Adrenal gland (tissue), 12 donors: ENCODE data around the gene AP2A2. TPM values are rescaled to one million over a fixed set of nuclear protein-coding genes. Genes with fewer than 3 reads are reported as not detected.
"Not testable (repeated sequence)": the region's sequence is repeated elsewhere in the genome, so short reads cannot be mapped to it uniquely, and the experiment has no call there.

Experiments used
- DNase-seq, 7 donors: peaks; one replicate each; pipeline ENCODE4 v3.0.0-alpha.2; 2019 to 2020
- H3K27ac ChIP-seq, 5 donors: fragments of 200-600 bp; sonication (generic) in 4 of 5; 1 replicate in 3 of 5; 2 replicates in 2 of 5; pipeline versions ENCODE4 v1.5.1 to v1.8.0; 2016 to 2020; ENCODE audit warnings: mild to moderate bottlenecking in 1 of 5
- H3K27me3 ChIP-seq: fragments of 200-600 bp; 2 replicates; pipeline ENCODE4 v1.8.0; 2021
- H3K36me3 ChIP-seq, 2 donors: fragments of 200-600 bp; replicated peaks in 1 of 2; 1 replicate in 1 of 2; 2 replicates in 1 of 2; pipeline versions ENCODE4 v1.5.1 to v1.8.0; 2018 to 2022
- H3K4me1 ChIP-seq, 2 donors: fragments of 200-600 bp; replicated peaks in 1 of 2; 1 replicate in 1 of 2; 2 replicates in 1 of 2; pipeline versions ENCODE4 v1.5.1 to v1.8.0; 2018 to 2021
- H3K4me3 ChIP-seq, 4 donors: fragments of 200-600 bp; sonication (generic) in 3 of 4; one replicate each; pipeline ENCODE4 v1.5.1; 2016 to 2018
- H3K9me3 ChIP-seq, 3 donors: fragments of 200-600 bp; sonication (generic) in 1 of 3; replicated peaks in 1 of 3; 1 replicate in 2 of 3; 2 replicates in 1 of 3; pipeline versions ENCODE4 v1.5.1 to v1.8.0; 2016 to 2021
- CTCF ChIP-seq, 6 experiments: fragments of 450-650 bp in 4 of 6; fragments of 200-600 bp in 2 of 6; sonication (generic) in 1 of 6; IDR thresholded peaks; 1 replicate in 5 of 6; 2 replicates in 1 of 6; pipeline versions ENCODE4 v1.5.1 to v1.8.0; 2016 to 2021; ENCODE audit warnings: antibody characterized with exemption in 6 of 6, mild to moderate bottlenecking in 2 of 6, moderate library complexity in 1 of 6
- POLR2A ChIP-seq, 2 donors: fragments of 450-650 bp; IDR thresholded peaks; one replicate each; pipeline ENCODE4 v1.6.1; 2017; ENCODE audit warnings: antibody characterized with exemption in 2 of 2, mild to moderate bottlenecking in 2 of 2, moderate library complexity in 1 of 2
- WGBS, 4 donors: extraction: QIAGEN DNeasy Blood & Tissue Kit in 2 of 4; methylation state at CpG; one replicate each; pipeline versions ENCODE4 v1.1.5 to v1.1.7; 2013 to 2017; 5-methylcytosine and 5-hydroxymethylcytosine counted together
- intact Hi-C, 2 donors: fragments of 100-400 bp; cut with DNase I; formaldehyde crosslinking; loops; one replicate each; pipeline versions ENCODE4 v1.14.1 to v1.15.0; 2022 to 2023
- polyA plus RNA-seq, 3 donors: library from polyadenylated mRNA; stranded (reverse); fragments of 200-250 nt in 2 of 3; fragments of 350-450 nt in 1 of 3; fragmentation: Illumina TruSeq in 1 of 3; extraction: RNeasy Lipid Tissue Mini Kit (QIAGEN cat#74804) in 1 of 3; gene quantifications; one replicate each; pipeline ENCODE4 v1.2.3, GENCODE V29; 2013 to 2014
- total RNA-seq, 9 donors: library from RNA; depleted of rRNA in 4 of 9; stranded (reverse); fragments of >200 nt in 4 of 9; fragments of 120-200 nt in 1 of 9; fragmentation: NEBNext Ultra II Directional in 1 of 9; extraction: Animal tissue kit (Norgen Biotek cat#: 25700) in 1 of 9; gene quantifications; one replicate each; pipeline versions ENCODE4 v1.1.0 to v1.2.4, GENCODE V29; 2013 to 2023
- donor health status: healthy with polysubstance abuse.
- donor health status: Bipolar disorder and iron deficiency.
- donor health status: DM: yes; HTN: yes; CAD: no.
- donor health status: DM: no; HTN: no; CAD: no.
- donor health status: DM: no; HTN: no; CAD: no.
- donor health status: DM: yes; HTN: yes; CAD: no.

Gene AP2A2
- total and polyA plus RNA-seq, 12 donors = 15.3 to 115 (median 73.1) TPM

- intact Hi-C loops = no loop called here
- peaks cover 0 to 49% of the 10 kb centered on the region in 2 donors for H3K36me3 ChIP-seq
- no peak for TF ChIP-seq POLR2A (IDR thresholded peaks at IDR 0.05)
- TF ChIP-seq CTCF (IDR thresholded peaks at IDR 0.05) = no peak
- H3K27me3 ChIP-seq = no peaks in the 10 kb centered on the region
- no peaks in the 10 kb centered on the region for H3K9me3 ChIP-seq
- DNase-seq = no peak
- H3K27ac ChIP-seq = no peak overlapping the region
- H3K4me1 ChIP-seq = peaks cover 0 to 3% of the 10 kb centered on the region in 2 donors
- 90 to 97% (median 95%) methylated on average over 23 to 31 of the region's 31 CpGs for WGBS, 4 donors
- H3K4me3 ChIP-seq = no peak overlapping the region
Measured at GRCh38 chr11:971731-972365, 46.2 kb downstream of the AP2A2 start.

- Histone ChIP-seq H3K27ac (no peak overlapping the region), H3K36me3 (peaks cover 0 to 58% of the 10 kb centered on the region in 2 donors), H3K4me3 (no peak overlapping the region), H3K4me1 (no peaks in the 10 kb centered on the region), H3K9me3 (no peaks in the 10 kb centered on the region), H3K27me3 (no peaks in the 10 kb centered on the region)
- no peak for DNase-seq
- 89 to 96% (median 96%) methylated on average over 8 to 26 of the region's 26 CpGs for WGBS, 4 donors
- intact Hi-C loops = no loop called here
- TF ChIP-seq CTCF (IDR thresholded peaks at IDR 0.05) (no peak), POLR2A (IDR thresholded peaks at IDR 0.05) (no peak)
Measured at GRCh38 chr11:972523-973211, 47.0 kb downstream of the AP2A2 start.

GRCh38 chr11:973237-973636 lies 47.6 kb downstream of the AP2A2 start:
- DNase-seq = no peak
- H3K27me3 ChIP-seq = no peaks in the 10 kb centered on the region
- intact Hi-C loops = no loop called here
- peaks cover 0 to 3% of the 10 kb centered on the region in 2 donors for H3K4me1 ChIP-seq
- 88 to 95% (median 93%) methylated on average over 10 to 11 of the region's 11 CpGs for WGBS, 4 donors
- TF ChIP-seq POLR2A (IDR thresholded peaks at IDR 0.05) (no peak), CTCF (IDR thresholded peaks at IDR 0.05) (no peak)
- H3K36me3 ChIP-seq = peaks cover 0 to 63% of the 10 kb centered on the region in 2 donors
- H3K27ac ChIP-seq = no peak overlapping the region
- no peaks in the 10 kb centered on the region for H3K9me3 ChIP-seq
- no peak overlapping the region for H3K4me3 ChIP-seq

GRCh38 chr11:975376-975775 lies 49.7 kb downstream of the AP2A2 start:
- H3K4me1 ChIP-seq, DNase-seq, H3K4me3 ChIP-seq, intact Hi-C loops, H3K27ac ChIP-seq, H3K9me3 ChIP-seq, H3K27me3 ChIP-seq: not testable (repeated sequence)
- peaks cover 0 to 59% of the 10 kb centered on the region in 2 donors for H3K36me3 ChIP-seq
- 86 to 96% (median 91%) methylated on average over 41 of the region's 41 CpGs for WGBS, 4 donors
